ENCODE data around the gene LRRC59. TPM values are rescaled to one million over a fixed set of nuclear protein-coding genes. Genes with fewer than 3 reads are reported as not detected.

LRRC59 gene
- total RNA-seq, 1 experiment from 2014 or later, result 106 TPM

GRCh38 chr17:50394711-50395110, 2.6 kb downstream of the LRRC59 start:
- Histone ChIP-seq H3K4me2 (ENCODE audit: insufficient read depth, insufficient read length, low read length) (no peak overlapping the region), H3K18ac (ENCODE audit: insufficient read length, low read depth, low read length) (no peak overlapping the region), H3K9ac (ENCODE audit: extremely low read depth, insufficient read length, low read length) (no peak overlapping the region), H3K56ac (ENCODE audit: insufficient read length, low read depth, low read length) (no peak overlapping the region), H3K27me3 (ENCODE audit: insufficient read depth, low read length) (no peaks in the 10 kb centered on the region), H4K20me1 (ENCODE audit: control insufficient read depth, insufficient read depth, insufficient read length) (no peaks in the 10 kb centered on the region), H3K23me2 (ENCODE audit: insufficient read length, low read depth, low read length, poor library complexity, severe bottlenecking) (peaks cover 14% of the 10 kb centered on the region), H2BK5ac (ENCODE audit: insufficient read length, low read length) (no peak overlapping the region), H2BK12ac (ENCODE audit: insufficient read length, low read depth, low read length) (no peak overlapping the region), H3T11ph (ENCODE audit: low read length) (no peak overlapping the region), H3K23ac (ENCODE audit: insufficient read length, low read depth, low read length) (no peak overlapping the region), H3K14ac (ENCODE audit: insufficient read depth, low read length) (no peak overlapping the region), H3K79me2 (ENCODE audit: insufficient read depth, low read length) (peaks cover 11% of the 10 kb centered on the region; the same call in 1 of the 2 replicates), H3K79me1 (ENCODE audit: insufficient read depth, low read depth, low read length, poor library complexity, severe bottlenecking) (peaks cover 11% of the 10 kb centered on the region), H4K91ac (ENCODE audit: insufficient read length, low read depth, low read length) (no peak overlapping the region), H2BK15ac (ENCODE audit: low read depth, low read length) (no peak overlapping the region), H2BK120ac (ENCODE audit: low read depth, low read length, poor library complexity, severe bottlenecking) (no peak overlapping the region), H2BK20ac (ENCODE audit: low read depth, low read length, poor library complexity, severe bottlenecking) (no peak overlapping the region), H4K8ac (replicated peaks; ENCODE audit: insufficient read length, low read depth, low read length) (no peak overlapping the region), H2AK5ac (ENCODE audit: insufficient read length, low read length) (no peak overlapping the region), H3K9me3 (ENCODE audit: control insufficient read depth, low read depth, low read length) (no peaks in the 10 kb centered on the region), H2AFZ (ENCODE audit: low read length) (no peak overlapping the region), H3K4ac (ENCODE audit: low read depth, low read length) (no peak overlapping the region), H3K4me1 (ENCODE audit: insufficient read depth, low read length) (0 out of 2 replicates have a peak, but pooled peaks cover 3% of the 10 kb centered on the region), H4K5ac (ENCODE audit: insufficient read length, low read depth, low read length) (no peak overlapping the region), H3K27ac (ENCODE audit: insufficient read length, low read depth, low read length) (no peak overlapping the region)
- Mint-ChIP-seq H3K9me3 (peaks cover 7 to 8% of the 10 kb centered on the region in 2 experiments; a peak in 4 of 5 replicates), H3K36me3 (ENCODE audit: insufficient read depth in 1 of 3, low read depth in 3 of 3) (peaks cover 34 to 59% (median 54%) of the 10 kb centered on the region in 3 experiments; a peak in 6 of 7 replicates), H3K27ac (peak overlapping the region in 1 of 3 experiments; percentile 70; a peak in 1 of 7 replicates), H3K27me3 (ENCODE audit: low read depth) (peaks cover 8% of the 10 kb centered on the region), H3K4me1 (peaks cover 10 to 16% of the 10 kb centered on the region in 2 experiments), H3K4me3 (peak overlapping the region in 1 of 2 experiments; percentile 14; a peak in 1 of 5 replicates)
- no peak for DNase-seq
- no CpG with 5 or more reads among the region's 3 CpGs for WGBS (ENCODE audit: extremely low coverage, insufficient read length, low lambda C conversion rate)
- TF ChIP-seq, protein P1, sequence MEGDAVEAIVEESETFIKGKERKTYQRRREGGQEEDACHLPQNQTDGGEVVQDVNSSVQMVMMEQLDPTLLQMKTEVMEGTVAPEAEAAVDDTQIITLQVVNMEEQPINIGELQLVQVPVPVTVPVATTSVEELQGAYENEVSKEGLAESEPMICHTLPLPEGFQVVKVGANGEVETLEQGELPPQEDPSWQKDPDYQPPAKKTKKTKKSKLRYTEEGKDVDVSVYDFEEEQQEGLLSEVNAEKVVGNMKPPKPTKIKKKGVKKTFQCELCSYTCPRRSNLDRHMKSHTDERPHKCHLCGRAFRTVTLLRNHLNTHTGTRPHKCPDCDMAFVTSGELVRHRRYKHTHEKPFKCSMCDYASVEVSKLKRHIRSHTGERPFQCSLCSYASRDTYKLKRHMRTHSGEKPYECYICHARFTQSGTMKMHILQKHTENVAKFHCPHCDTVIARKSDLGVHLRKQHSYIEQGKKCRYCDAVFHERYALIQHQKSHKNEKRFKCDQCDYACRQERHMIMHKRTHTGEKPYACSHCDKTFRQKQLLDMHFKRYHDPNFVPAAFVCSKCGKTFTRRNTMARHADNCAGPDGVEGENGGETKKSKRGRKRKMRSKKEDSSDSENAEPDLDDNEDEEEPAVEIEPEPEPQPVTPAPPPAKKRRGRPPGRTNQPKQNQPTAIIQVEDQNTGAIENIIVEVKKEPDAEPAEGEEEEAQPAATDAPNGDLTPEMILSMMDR (conservative IDR thresholded peaks at IDR 0.05), result no peak
